WTC11 (cell line): ENCODE data around the gene CAV3. TPM values are rescaled to one million over a fixed set of nuclear protein-coding genes. Genes with fewer than 3 reads are reported as not detected.

Experiments used
- ATAC-seq: fragments of 200-7000 bp; cut with Tn5 transposase; 2 replicates; pipeline ENCODE4 v1.10.0; 2021; ENCODE audit warnings: mild to moderate bottlenecking, moderate library complexity
- CTCF ChIA-PET: fragments of 300-600 bp; sonication (Branson Sonifier 250); formaldehyde crosslinking; loops from one replicate; lab custom pipeline; 2021; ENCODE audit warnings: antibody characterized with exemption; lab: Charles Lee
- POLR2A ChIA-PET: fragments of 350-600 bp; sonication (Branson Sonifier 250); formaldehyde crosslinking; loops from one replicate; lab custom pipeline; 2021; ENCODE audit warnings: antibody characterized with exemption; lab: Charles Lee
- DNase-seq: peaks from one replicate; pipeline ENCODE4 v3.0.0; 2021; ENCODE audit warnings: low spot score
- H3K27ac Mint-ChIP-seq: 2 replicates; pipeline ENCODE4 v1.8.0; 2021; ENCODE audit warnings: mixed read lengths
- H3K27me3 Mint-ChIP-seq: 2 replicates; pipeline ENCODE4 v1.8.0; 2021; ENCODE audit warnings: low read depth, mild to moderate bottlenecking, moderate library complexity, mixed read lengths
- H3K36me3 Mint-ChIP-seq: 2 replicates; pipeline ENCODE4 v1.8.0; 2021; ENCODE audit warnings: mixed read lengths
- H3K4me1 Mint-ChIP-seq: 2 replicates; pipeline ENCODE4 v1.8.0; 2022; ENCODE audit warnings: mixed read lengths
- H3K4me3 Mint-ChIP-seq: 2 replicates; pipeline ENCODE4 v1.8.0; 2021; ENCODE audit warnings: mild to moderate bottlenecking, moderate library complexity, mixed read lengths
- H3K9me3 Mint-ChIP-seq: 2 replicates; pipeline ENCODE4 v1.8.0; 2021; ENCODE audit warnings: mixed read lengths
- FOXK1 ChIP-seq: sonication (generic); formaldehyde crosslinking; IDR thresholded peaks from 2 replicates; pipeline ENCODE4 v1.8.0; 2022; ENCODE audit warnings: mild to moderate bottlenecking, moderate library complexity, missing genetic modification reagents
- FOXP4 ChIP-seq: sonication (generic); formaldehyde crosslinking; IDR thresholded peaks from 2 replicates; pipeline ENCODE4 v1.8.0; 2022; ENCODE audit warnings: mild to moderate bottlenecking, missing genetic modification reagents
- GABPB1 ChIP-seq: sonication (generic); formaldehyde crosslinking; IDR thresholded peaks from 2 replicates; pipeline ENCODE4 v1.8.1; 2023; ENCODE audit warnings: mild to moderate bottlenecking, missing genetic modification reagents
- HMGA2 ChIP-seq: fragments of 250-450 bp; sonication (Bioruptor Pico); IDR thresholded peaks from 2 replicates; pipeline ENCODE4 v1.4.0; 2021; ENCODE audit warnings: mild to moderate bottlenecking, moderate library complexity
- IRF1 ChIP-seq: sonication (generic); formaldehyde crosslinking; IDR thresholded peaks from 2 replicates; pipeline ENCODE4 v1.8.0; 2023; ENCODE audit warnings: missing genetic modification reagents
- IRF2 ChIP-seq: sonication (generic); formaldehyde crosslinking; IDR thresholded peaks from 2 replicates; pipeline ENCODE4 v1.8.0; 2022; ENCODE audit warnings: low read depth, missing genetic modification reagents, borderline replicate concordance
- JAZF1 ChIP-seq: fragments of 250-450 bp; sonication (Bioruptor Pico); IDR thresholded peaks from 2 replicates; pipeline ENCODE4 v1.9.0; 2021; ENCODE audit warnings: moderate library complexity, mild to moderate bottlenecking, inconsistent platforms
- MYBL2 ChIP-seq: sonication (generic); formaldehyde crosslinking; IDR thresholded peaks from 2 replicates; pipeline ENCODE4 v1.8.1; 2023; ENCODE audit warnings: mild to moderate bottlenecking, moderate library complexity, missing genetic modification reagents
- NFE2L1 ChIP-seq: sonication (generic); formaldehyde crosslinking; IDR thresholded peaks from 2 replicates; pipeline ENCODE4 v1.8.1; 2023; ENCODE audit warnings: missing genetic modification reagents
- RELA ChIP-seq: sonication (generic); formaldehyde crosslinking; IDR thresholded peaks from 2 replicates; pipeline ENCODE4 v1.8.1; 2022; ENCODE audit warnings: missing genetic modification reagents, mild to moderate bottlenecking, borderline replicate concordance
- TCF7 ChIP-seq: sonication (generic); formaldehyde crosslinking; IDR thresholded peaks from 2 replicates; pipeline ENCODE4 v1.8.0; 2022; ENCODE audit warnings: mild to moderate bottlenecking, low read depth, missing genetic modification reagents, moderate library complexity
- TEAD1 ChIP-seq: sonication (generic); formaldehyde crosslinking; IDR thresholded peaks from 2 replicates; pipeline ENCODE4 v1.8.0; 2022; ENCODE audit warnings: mild to moderate bottlenecking, missing genetic modification reagents
- TP53 ChIP-seq: sonication (generic); formaldehyde crosslinking; IDR thresholded peaks from 2 replicates; pipeline ENCODE4 v1.8.1; 2023; ENCODE audit warnings: mild to moderate bottlenecking, missing genetic modification reagents
- ZNF121 ChIP-seq: sonication (generic); formaldehyde crosslinking; IDR thresholded peaks from 2 replicates; pipeline ENCODE4 v1.8.0; 2023; ENCODE audit warnings: missing genetic modification reagents
- ZNF232 ChIP-seq: sonication (generic); formaldehyde crosslinking; IDR thresholded peaks from 2 replicates; pipeline ENCODE4 v1.8.0; 2022; ENCODE audit warnings: mild to moderate bottlenecking, missing genetic modification reagents
- ZNF416 ChIP-seq: fragments of 250-450 bp; sonication (Bioruptor Pico); IDR thresholded peaks from 2 replicates; pipeline ENCODE4 v1.9.0; 2021; ENCODE audit warnings: mild to moderate bottlenecking, inconsistent platforms
- total RNA-seq: library from RNA; stranded (reverse); gene quantifications from 3 replicates; pipeline ENCODE4 v1.2.3, GENCODE V29; 2021

The CAV3 gene
- total RNA-seq, 1 experiment from 2014 or later: not detected

GRCh38 chr3:8729479-8729878 lies 4.1 kb upstream of the CAV3 start:
- no peak overlapping the region for H3K4me3 Mint-ChIP-seq
- DNase-seq (no peak), ATAC-seq (no peak)
- ChIA-PET CTCF (interaction anchor here (1.0 to 5.0 kb wide), 2 partner anchors 10 to 16 kb away, joined by 3 to 25 read pairs; no protein-coding TSS in a partner anchor), POLR2A (no interaction called here)
- H3K4me1 Mint-ChIP-seq: peaks cover 17% of the 10 kb centered on the region
- H3K9me3 Mint-ChIP-seq: peaks cover 8% of the 10 kb centered on the region
- TF ChIP-seq IRF2: no peak
- TF ChIP-seq MYBL2 (CRISPR knock-in tag): no peak
- no peak for TF ChIP-seq TEAD1 (CRISPR knock-in tag)
- no peak for TF ChIP-seq JAZF1 (CRISPR knock-in tag)
- no peak overlapping the region for H3K27ac Mint-ChIP-seq
- peaks cover 4% of the 10 kb centered on the region; the same call in 1 of the 2 replicates for H3K36me3 Mint-ChIP-seq
- peaks cover 59% of the 10 kb centered on the region for H3K27me3 Mint-ChIP-seq

- no peak for DNase-seq
- H3K36me3 Mint-ChIP-seq: peaks cover 4% of the 10 kb centered on the region; the same call in 1 of the 2 replicates
- peaks cover 53% of the 10 kb centered on the region for H3K27me3 Mint-ChIP-seq
- ATAC-seq: no peak
- POLR2A ChIA-PET: no interaction called here
- H3K27ac Mint-ChIP-seq: no peak overlapping the region
- TF ChIP-seq RELA: no peak
- peaks cover 8% of the 10 kb centered on the region for H3K9me3 Mint-ChIP-seq
- CTCF ChIA-PET: interaction anchor here (5.0 kb wide), 1 partner anchor 17 kb away, joined by 25 read pairs; no protein-coding TSS in a partner anchor
- H3K4me3 Mint-ChIP-seq: no peak overlapping the region
- peaks cover 11% of the 10 kb centered on the region for H3K4me1 Mint-ChIP-seq
These were observed 2.9 kb upstream of the CAV3 start for GRCh38 chr3:8730656-8731055.

GRCh38 chr3:8732413-8732812 lies 1.2 kb upstream of the CAV3 start:
- TF ChIP-seq FOXK1: no peak
- TF ChIP-seq ZNF232 (CRISPR knock-in tag): no peak
- no peak for TF ChIP-seq IRF1 (CRISPR knock-in tag)
- TF ChIP-seq ZNF416: no peak
- no peak for TF ChIP-seq GABPB1 (CRISPR knock-in tag)
- TF ChIP-seq HMGA2 (CRISPR knock-in tag): no peak
- no peak for TF ChIP-seq JAZF1 (CRISPR knock-in tag)
- peaks cover 11% of the 10 kb centered on the region for H3K4me1 Mint-ChIP-seq
- ATAC-seq (peak; percentile 79), DNase-seq (no peak)
- H3K36me3 Mint-ChIP-seq: no peaks in the 10 kb centered on the region
- H3K4me3 Mint-ChIP-seq: no peak overlapping the region
- ChIA-PET CTCF (interaction anchor here (0.9 to 5.0 kb wide), 8 partner anchors 8 to 69 kb away, joined by 4 to 25 read pairs (median 6); partner anchors contain the start of gene OXTR), POLR2A (interaction anchor here (0.5 kb wide), 1 partner anchor 1049 kb away, joined by 4 read pairs; no protein-coding TSS in a partner anchor)
- no peak overlapping the region for H3K27ac Mint-ChIP-seq
- no peaks in the 10 kb centered on the region for H3K9me3 Mint-ChIP-seq
- peaks cover 44% of the 10 kb centered on the region for H3K27me3 Mint-ChIP-seq

- TF ChIP-seq IRF1 (CRISPR knock-in tag): no peak
- no peak for TF ChIP-seq TCF7 (CRISPR knock-in tag)
- TF ChIP-seq ZNF416: no peak
- no peak for TF ChIP-seq TP53
- no peak for TF ChIP-seq FOXP4
- TF ChIP-seq NFE2L1: no peak
- no peak for TF ChIP-seq TEAD1 (CRISPR knock-in tag)
- no peak for TF ChIP-seq ZNF121 (CRISPR knock-in tag)
- TF ChIP-seq, all 79 proteins: peak for 0
- Mint-ChIP-seq H3K27ac (no peak overlapping the region), H3K4me3 (no peak overlapping the region), H3K9me3 (no peaks in the 10 kb centered on the region), H3K4me1 (peaks cover 8% of the 10 kb centered on the region), H3K36me3 (no peaks in the 10 kb centered on the region), H3K27me3 (peaks cover 35% of the 10 kb centered on the region)
- DNase-seq: no peak
- CTCF ChIA-PET: interaction anchor here (0.8 to 2.6 kb wide), 3 partner anchors 8 to 70 kb away, joined by 3 to 12 read pairs (median 7); partner anchors contain the start of gene OXTR
- POLR2A ChIA-PET: no interaction called here
- no peak for ATAC-seq
These were observed 706 bp downstream of the CAV3 start for GRCh38 chr3:8734137-8734878.
